NCI-H510A treated with DMSO at 0.1 percent for 48 hours (cell line): ENCODE measurements around the gene GRIN2A.

ENCODE experiments used
- DNase-seq: peaks from one replicate; lab custom pipeline; 2025; lab: John Stamatoyannopoulos, UW

GRIN2A gene

GRCh38 chr16:10031955-10032354, 150.3 kb downstream of the GRIN2A start:
- no peak for DNase-seq

- DNase-seq: no peak
These were observed 150.8 kb downstream of the GRIN2A start for GRCh38 chr16:10031473-10031872.

- no peak for DNase-seq
These were observed 153.6 kb downstream of the GRIN2A start for GRCh38 chr16:10028644-10029043.

- no peak for DNase-seq
These were observed 154.7 kb downstream of the GRIN2A start for GRCh38 chr16:10027553-10027952.

GRCh38 chr16:10026593-10026992, 155.6 kb downstream of the GRIN2A start:
- DNase-seq: no peak

- no peak for DNase-seq
These were observed 160.1 kb downstream of the GRIN2A start for GRCh38 chr16:10022098-10022497.

GRCh38 chr16:10020866-10021265, 161.4 kb downstream of the GRIN2A start:
- no peak for DNase-seq

- no peak for DNase-seq
These were observed 165.5 kb downstream of the GRIN2A start for GRCh38 chr16:10016752-10017151.

GRCh38 chr16:10015397-10015796, 166.8 kb downstream of the GRIN2A start:
- no peak for DNase-seq

- no peak for DNase-seq
These were observed 168.5 kb downstream of the GRIN2A start for GRCh38 chr16:10013774-10014173.

- no peak for DNase-seq
These were observed 168.9 kb downstream of the GRIN2A start for GRCh38 chr16:10013364-10013763.

- no peak for DNase-seq
These were observed 172.5 kb downstream of the GRIN2A start for GRCh38 chr16:10009684-10010083.

GRCh38 chr16:10003486-10003885, 178.7 kb downstream of the GRIN2A start:
- DNase-seq: no peak

- DNase-seq: no peak
These were observed 180.9 kb downstream of the GRIN2A start for GRCh38 chr16:10001258-10001775.

- DNase-seq: no peak
These were observed 186.0 kb downstream of the GRIN2A start for GRCh38 chr16:9996221-9996620.

GRCh38 chr16:9992441-9992840, 189.8 kb downstream of the GRIN2A start:
- DNase-seq: no peak

GRCh38 chr16:9980981-9981380, 201.2 kb downstream of the GRIN2A start:
- no peak for DNase-seq

GRCh38 chr16:9978160-9978725, 204.0 kb downstream of the GRIN2A start:
- DNase-seq: no peak

GRCh38 chr16:9977333-9977897, 204.8 kb downstream of the GRIN2A start:
- DNase-seq: no peak

GRCh38 chr16:9976601-9977000, 205.6 kb downstream of the GRIN2A start:
- DNase-seq: no peak

GRCh38 chr16:9971907-9972306, 210.3 kb downstream of the GRIN2A start:
- no peak for DNase-seq

- DNase-seq: no peak
These were observed 211.4 kb downstream of the GRIN2A start for GRCh38 chr16:9970796-9971195.

GRCh38 chr16:9970244-9970643, 212.0 kb downstream of the GRIN2A start:
- DNase-seq: no peak

GRCh38 chr16:9969580-9969979, 212.6 kb downstream of the GRIN2A start:
- no peak for DNase-seq
